GM12878 (cell line): ENCODE data around the gene TEAD4. TPM values are rescaled to one million over a fixed set of nuclear protein-coding genes. Genes with fewer than 3 reads are reported as not detected.

ENCODE experiments used
- ATAC-seq: fragments of 200-7000 bp; cut with Tn5 transposase; 3 replicates; pipeline ENCODE4 v1.9.1; 2020; ENCODE audit warnings: mild to moderate bottlenecking, moderate library complexity
- BruUV-seq: library from RNA; stranded (reverse); fragments of 400-500 nt; replicated peaks from 2 replicates; lab custom pipeline; 2021; lab: Mats Ljungman, UMichigan
- CTCF ChIA-PET: fragments of 300-600 bp; sonication (Branson Sonifier 250); formaldehyde crosslinking; extraction: SDS; loops from one replicate; lab custom pipeline; 2021; ENCODE audit warnings: inconsistent platforms; lab: Yijun Ruan, JAX
- POLR2A ChIA-PET: fragments of 350-600 bp; formaldehyde crosslinking; extraction: SDS; loops from one replicate; lab custom pipeline; 2021; ENCODE audit warnings: inconsistent platforms; lab: Charles Lee
- RAD21 ChIA-PET: fragments of 300-600 bp; sonication (Branson Sonifier 250); formaldehyde crosslinking; loops from one replicate; lab custom pipeline; 2023; ENCODE audit warnings: antibody characterized with exemption; ENCODE audit not compliant: unreplicated experiment; lab: Charles Lee
- SMC1A ChIA-PET: fragments of 300-600 bp; sonication (Branson Sonifier 250); formaldehyde crosslinking; loops from one replicate; lab custom pipeline; 2023; ENCODE audit not compliant: unreplicated experiment, uncharacterized antibody; lab: Charles Lee
- DNase-seq: peaks from one replicate; pipeline ENCODE4 v3.0.0-alpha.2; 2011; ENCODE audit warnings: low read depth, low spot score
- FAIRE-seq: peaks from 3 replicates; lab custom pipeline; 2011; peaks lifted over from hg19 to GRCh38; lab: Jason Lieb, UNC
- H2AFZ ChIP-seq: 2 replicates; pipeline ENCODE4 v1.6.0; 2011; ENCODE audit warnings: low read depth, low read length, control low read depth; ENCODE audit not compliant: control insufficient read depth
- H3K27ac ChIP-seq: 2 replicates; pipeline ENCODE4 v1.5.1; 2011; ENCODE audit warnings: control low read depth; ENCODE audit not compliant: control insufficient read depth, insufficient read depth
- H3K27me3 ChIP-seq, 2 experiments: replicated peaks in 1 of 2; 2 replicates each; pipeline versions ENCODE4 v1.6.0 to v1.6.1; 2011; ENCODE audit warnings: low read length in 1 of 2; ENCODE audit not compliant: control insufficient read depth in 2 of 2, insufficient read depth in 2 of 2
- H3K36me3 ChIP-seq, 2 experiments: 2 replicates each; pipeline ENCODE4 v1.5.1; 2011; ENCODE audit warnings: low read length in 1 of 2; ENCODE audit not compliant: control insufficient read depth in 2 of 2, insufficient read depth in 2 of 2
- H3K4me1 ChIP-seq: 2 replicates; pipeline ENCODE4 v1.6.1; 2011; ENCODE audit warnings: mild to moderate bottlenecking, low read length, moderate library complexity, mixed read lengths; ENCODE audit not compliant: control insufficient read depth, insufficient read depth
- H3K4me2 ChIP-seq: 2 replicates; pipeline ENCODE4 v1.6.0; 2011; ENCODE audit warnings: control low read depth; ENCODE audit not compliant: control insufficient read depth, insufficient read depth
- H3K4me3 ChIP-seq: fragments of 200-600 bp; sonication (generic); 2 replicates; pipeline ENCODE4 v1.5.1; 2016
- H3K79me2 ChIP-seq: 2 replicates; pipeline ENCODE4 v1.6.0; 2011; ENCODE audit warnings: low read length; ENCODE audit not compliant: control insufficient read depth, insufficient read depth
- H3K9ac ChIP-seq: 2 replicates; pipeline ENCODE4 v1.8.0; 2011; ENCODE audit warnings: low read length, control low read depth, mixed read lengths; ENCODE audit not compliant: control insufficient read depth, insufficient read depth
- H3K9me3 ChIP-seq: replicated peaks from 3 replicates; pipeline ENCODE4 v1.5.1; 2011; ENCODE audit warnings: mild to moderate bottlenecking, low read length; ENCODE audit not compliant: control insufficient read depth, insufficient read depth
- H4K20me1 ChIP-seq: 2 replicates; pipeline ENCODE4 v1.6.0; 2011; ENCODE audit not compliant: control insufficient read depth, insufficient read depth
- IKZF1 ChIP-seq: fragments of 450-650 bp; conservative IDR thresholded peaks from 2 replicates; pipeline ENCODE4 v1.6.1; 2017; ENCODE audit warnings: antibody characterized with exemption, mild to moderate bottlenecking
- NFYA ChIP-seq: IDR thresholded peaks from 2 replicates; pipeline ENCODE4 v1.6.1; 2011; ENCODE audit warnings: low read depth, mild to moderate bottlenecking, low read length, improper control_type of control experiment, borderline replicate concordance
- RB1 ChIP-seq: fragments of 450-650 bp; formaldehyde crosslinking; IDR thresholded peaks from 2 replicates; pipeline ENCODE4 v1.6.1; 2017; ENCODE audit warnings: mild to moderate bottlenecking, borderline replicate concordance
- RBBP5 ChIP-seq: fragments of 200-600 bp; sonication (generic); conservative IDR thresholded peaks from 2 replicates; pipeline ENCODE4 v1.6.1; 2016
- SMARCA5 ChIP-seq: fragments of 450-650 bp; IDR thresholded peaks from 2 replicates; pipeline ENCODE4 v1.6.1; 2017; ENCODE audit warnings: mild to moderate bottlenecking
- SRF ChIP-seq, 2 experiments: IDR thresholded peaks; 2 replicates each; pipeline ENCODE4 v1.6.1; 2011; ENCODE audit warnings: low read depth in 2 of 2, low read length in 2 of 2, mild to moderate bottlenecking in 1 of 2, moderate library complexity in 1 of 2
- STAT3 ChIP-seq: IDR thresholded peaks from 2 replicates; pipeline ENCODE4 v1.6.1; 2011; ENCODE audit warnings: low read depth, low read length, improper control_type of control experiment
- ZNF274 ChIP-seq: IDR thresholded peaks from one replicate; pipeline ENCODE4 v1.8.0; 2011; ENCODE audit not compliant: insufficient read length, insufficient read depth
- WGBS: methylation state at CpG from one replicate; pipeline ENCODE4 v1.1.6; 2016; ENCODE audit warnings: low lambda C conversion rate; ENCODE audit not compliant: insufficient replicate concordance, insufficient coverage; ENCODE audit errors: missing lambda C conversion rate; 5-methylcytosine and 5-hydroxymethylcytosine counted together
- in situ Hi-C: fragments of 300-500 bp; cut with MboI; formaldehyde crosslinking; loops from 9 replicates; pipeline ENCODE4 v1.14.3; 2018; ENCODE audit warnings: mixed read lengths
- intact Hi-C: fragments of 100-400 bp; cut with micrococcal nuclease; formaldehyde crosslinking; loops from one replicate; pipeline ENCODE4 v1.14.2; 2022; ENCODE audit not compliant: unreplicated experiment
- polyA plus RNA-seq, 11 experiments: library from polyadenylated mRNA; depleted of rRNA in 4 of 11; unstranded in 6 of 11; stranded (reverse) in 5 of 11; fragments of >200 nt; fragmentation: Nextera tagmentation in 4 of 11; fragmentation: Illumina TruSeq in 1 of 11; extraction: Ambion mirVana in 4 of 11; extraction: Trizol in 1 of 11; gene quantifications; 1 replicate in 1 of 11; 2 replicates in 10 of 11; pipeline versions ENCODE4 v1.2.1 to v1.2.3, GENCODE V29; 2011 to 2016; ENCODE audit warnings: inconsistent platforms in 2 of 11, missing spikeins in 2 of 11, low read depth in 1 of 11
- total RNA-seq, 4 experiments: library from RNA; depleted of rRNA in 3 of 4; stranded (reverse); fragments of >200 nt in 3 of 4; fragmentation: Illumina TruSeq in 1 of 4; extraction: Trizol in 1 of 4; gene quantifications; 2 replicates each; pipeline versions ENCODE4 v1.2.1 to v1.2.3, GENCODE V29; 2013 to 2021
- TF ChIP-seq, protein P1 (sequence below): fragments of 450-650 bp; IDR thresholded peaks from 2 replicates; pipeline ENCODE4 v1.6.1; 2017; ENCODE audit warnings: mild to moderate bottlenecking
- TF ChIP-seq, protein P2 (sequence below): fragments of 450-650 bp; IDR thresholded peaks from 2 replicates; pipeline ENCODE4 v1.6.1; 2017; ENCODE audit warnings: mild to moderate bottlenecking, low read depth, inconsistent platforms; ENCODE audit not compliant: poor library complexity, severe bottlenecking

Gene TEAD4
- total and polyA plus RNA-seq, 10 of the 15 experiments (the other 5 are each of a cell fraction or from before 2014, with no cell fraction given), result 0.04 to 0.68 (median 0.31) TPM; not detected in 4

DNA sequence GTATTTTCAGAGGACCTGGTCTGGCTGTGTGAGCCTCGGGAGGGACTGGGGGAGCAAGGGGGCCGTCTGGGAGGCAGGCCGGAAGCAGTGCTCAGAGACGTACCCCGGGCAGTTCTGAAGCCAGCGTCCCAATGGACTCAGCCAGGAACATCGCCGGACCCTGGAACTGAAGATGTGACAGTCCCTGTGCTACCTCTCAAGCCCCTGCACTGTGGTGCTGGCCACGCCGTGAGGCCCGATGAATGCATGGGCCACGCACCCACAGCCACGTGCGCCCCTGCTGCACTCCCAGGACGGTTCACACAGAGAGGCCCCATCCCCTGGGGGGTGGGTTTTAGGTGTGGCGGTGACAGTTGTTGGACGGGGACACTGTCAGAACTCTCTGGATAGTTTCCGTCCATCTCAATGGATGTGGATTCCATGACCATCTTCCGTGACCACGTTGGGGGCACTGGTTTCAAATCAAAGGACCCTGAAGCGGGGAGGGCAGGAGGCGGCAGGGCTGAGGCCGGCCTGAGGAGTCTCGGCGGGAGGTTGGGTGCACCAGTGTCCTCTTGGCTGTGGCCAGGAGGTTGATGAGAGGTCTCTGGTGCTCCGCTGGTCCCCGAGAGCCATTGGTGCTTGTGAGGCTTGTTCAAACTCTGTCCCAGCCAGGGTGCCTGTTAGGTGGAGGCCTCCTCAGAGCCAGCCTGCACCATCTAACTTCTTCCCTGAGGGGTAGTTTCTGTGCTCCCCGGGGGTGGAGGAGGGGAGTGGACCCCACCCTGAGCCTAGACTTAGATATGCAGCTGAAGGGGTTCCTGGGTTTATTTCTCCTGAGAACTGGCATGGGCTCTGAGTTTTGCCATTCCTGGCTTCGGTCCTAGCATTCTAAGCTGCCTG, 81.7 kb downstream of the TEAD4 start:
- FAIRE-seq (no peak), DNase-seq (no peak), ATAC-seq (no peak)
- Histone ChIP-seq H3K4me2 (no peak overlapping the region), H3K9ac (no peak overlapping the region), H3K9me3 (no peaks in the 10 kb centered on the region), H3K36me3 (no peaks in the 10 kb centered on the region), H2AFZ (no peak overlapping the region), H3K4me3 (no peak overlapping the region), H3K27me3 (no peaks in the 10 kb centered on the region; a peak in 1 of 4 replicates), H4K20me1 (no peaks in the 10 kb centered on the region), H3K79me2 (no peaks in the 10 kb centered on the region), H3K27ac (no peak overlapping the region), H3K4me1 (no peaks in the 10 kb centered on the region)
- in situ Hi-C loops (no loop called here), intact Hi-C loops (loop anchor here (1.0 kb wide), 2 partner anchors 156 to 189 kb away; no protein-coding TSS in a partner anchor)
- 55% methylated on average over 29 of the region's 29 CpGs for WGBS
- ChIA-PET POLR2A (no interaction called here), CTCF (interaction anchor here (0.6 to 1.6 kb wide), 8 partner anchors 9 to 566 kb away, joined by 3 to 5 read pairs (median 3); no protein-coding TSS in a partner anchor), RAD21 (interaction anchor here (0.6 to 1.4 kb wide), 5 partner anchors 20 to 195 kb away, joined by 3 to 6 read pairs (median 4); partner anchors contain the start of gene TULP3), SMC1A (interaction anchor here (1.6 kb wide), 1 partner anchor 156 kb away, joined by 4 read pairs; no protein-coding TSS in a partner anchor)
- BruUV-seq, result no TSS peak
- TF ChIP-seq, protein P1, sequence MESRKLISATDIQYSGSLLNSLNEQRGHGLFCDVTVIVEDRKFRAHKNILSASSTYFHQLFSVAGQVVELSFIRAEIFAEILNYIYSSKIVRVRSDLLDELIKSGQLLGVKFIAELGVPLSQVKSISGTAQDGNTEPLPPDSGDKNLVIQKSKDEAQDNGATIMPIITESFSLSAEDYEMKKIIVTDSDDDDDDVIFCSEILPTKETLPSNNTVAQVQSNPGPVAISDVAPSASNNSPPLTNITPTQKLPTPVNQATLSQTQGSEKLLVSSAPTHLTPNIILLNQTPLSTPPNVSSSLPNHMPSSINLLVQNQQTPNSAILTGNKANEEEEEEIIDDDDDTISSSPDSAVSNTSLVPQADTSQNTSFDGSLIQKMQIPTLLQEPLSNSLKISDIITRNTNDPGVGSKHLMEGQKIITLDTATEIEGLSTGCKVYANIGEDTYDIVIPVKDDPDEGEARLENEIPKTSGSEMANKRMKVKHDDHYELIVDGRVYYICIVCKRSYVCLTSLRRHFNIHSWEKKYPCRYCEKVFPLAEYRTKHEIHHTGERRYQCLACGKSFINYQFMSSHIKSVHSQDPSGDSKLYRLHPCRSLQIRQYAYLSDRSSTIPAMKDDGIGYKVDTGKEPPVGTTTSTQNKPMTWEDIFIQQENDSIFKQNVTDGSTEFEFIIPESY, result no peak
- TF ChIP-seq RB1 (no peak), ZNF274 (no peak), NFYA (no peak), SRF (IDR thresholded peaks at IDR 0.05; ENCODE audit: low read depth in 2 of 2, low read length in 2 of 2) (no peak), RBBP5 (no peak), IKZF1 (no peak), SMARCA5 (no peak), STAT3 (no peak)
- TF ChIP-seq, protein P2, sequence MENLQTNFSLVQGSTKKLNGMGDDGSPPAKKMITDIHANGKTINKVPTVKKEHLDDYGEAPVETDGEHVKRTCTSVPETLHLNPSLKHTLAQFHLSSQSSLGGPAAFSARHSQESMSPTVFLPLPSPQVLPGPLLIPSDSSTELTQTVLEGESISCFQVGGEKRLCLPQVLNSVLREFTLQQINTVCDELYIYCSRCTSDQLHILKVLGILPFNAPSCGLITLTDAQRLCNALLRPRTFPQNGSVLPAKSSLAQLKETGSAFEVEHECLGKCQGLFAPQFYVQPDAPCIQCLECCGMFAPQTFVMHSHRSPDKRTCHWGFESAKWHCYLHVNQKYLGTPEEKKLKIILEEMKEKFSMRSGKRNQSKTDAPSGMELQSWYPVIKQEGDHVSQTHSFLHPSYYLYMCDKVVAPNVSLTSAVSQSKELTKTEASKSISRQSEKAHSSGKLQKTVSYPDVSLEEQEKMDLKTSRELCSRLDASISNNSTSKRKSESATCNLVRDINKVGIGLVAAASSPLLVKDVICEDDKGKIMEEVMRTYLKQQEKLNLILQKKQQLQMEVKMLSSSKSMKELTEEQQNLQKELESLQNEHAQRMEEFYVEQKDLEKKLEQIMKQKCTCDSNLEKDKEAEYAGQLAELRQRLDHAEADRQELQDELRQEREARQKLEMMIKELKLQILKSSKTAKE, result no peak
